Peyer's patch (tissue), 4 donors: Measurements from ENCODE around the gene SRD5A1.

ENCODE experiments used
- CTCF ChIP-seq, 6 experiments: fragments of 450-650 bp in 4 of 6; fragments of 200-600 bp in 2 of 6; sonication (generic) in 1 of 6; IDR thresholded peaks; one replicate each; pipeline ENCODE4 v1.5.1; 2017 to 2019; ENCODE audit warnings: antibody characterized with exemption in 6 of 6, mild to moderate bottlenecking in 3 of 6, moderate library complexity in 1 of 6
- POLR2A ChIP-seq, 2 donors: fragments of 450-650 bp; IDR thresholded peaks; one replicate each; pipeline ENCODE4 v1.5.1; 2017; ENCODE audit warnings: antibody characterized with exemption in 2 of 2, mild to moderate bottlenecking in 2 of 2, moderate library complexity in 2 of 2

- TF ChIP-seq POLR2A (IDR thresholded peaks at IDR 0.05) (no peak), CTCF (IDR thresholded peaks at IDR 0.05) (no peak)
Observed at GRCh38 chr5:6608016-6608415, 25.2 kb upstream of the SRD5A1 start.
